OCI-LY1 (cell line): ENCODE data around the gene DOCK6.

Source experiments
- H2AFZ ChIP-seq: fragments of 200-600 bp; sonication (generic), shearing (Covaris generic); 2 replicates; pipeline ENCODE4 v1.6.0; 2014; ENCODE audit warnings: antibody characterized with exemption, mild to moderate bottlenecking, low read length
- H3F3A ChIP-seq: fragments of 200-600 bp; sonication (generic), shearing (Covaris generic); 2 replicates; pipeline ENCODE4 v1.6.0; 2014; ENCODE audit warnings: mild to moderate bottlenecking, antibody characterized with exemption, low read length, moderate library complexity; ENCODE audit not compliant: insufficient read depth
- H3K27ac ChIP-seq: fragments of 200-600 bp; sonication (generic); 2 replicates; pipeline ENCODE4 v1.5.1; 2014; ENCODE audit warnings: low read length, mixed run types, mild to moderate bottlenecking, low read depth; ENCODE audit not compliant: poor library complexity, severe bottlenecking
- H3K27me3 ChIP-seq: fragments of 200-600 bp; sonication (generic); 2 replicates; pipeline ENCODE4 v1.6.0; 2014; ENCODE audit warnings: antibody characterized with exemption, mild to moderate bottlenecking, low read length, moderate library complexity; ENCODE audit not compliant: insufficient read depth
- H3K36me3 ChIP-seq: fragments of 200-600 bp; sonication (generic); 2 replicates; pipeline ENCODE4 v1.6.1; 2014; ENCODE audit warnings: mild to moderate bottlenecking, antibody characterized with exemption, low read length, moderate library complexity, mixed read lengths; ENCODE audit not compliant: insufficient read depth
- H3K4me1 ChIP-seq: fragments of 200-600 bp; sonication (generic); 2 replicates; pipeline ENCODE4 v1.5.1; 2014; ENCODE audit warnings: mild to moderate bottlenecking, low read length, moderate library complexity; ENCODE audit not compliant: insufficient read depth, severe bottlenecking
- H3K4me2 ChIP-seq: fragments of 200-600 bp; sonication (generic), shearing (Covaris generic); 2 replicates; pipeline ENCODE4 v1.6.1; 2014; ENCODE audit warnings: low read length
- H3K4me3 ChIP-seq: fragments of 200-600 bp; sonication (generic); 2 replicates; pipeline ENCODE4 v1.5.1; 2014; ENCODE audit warnings: low read length, low read depth, mild to moderate bottlenecking, mixed read lengths; ENCODE audit not compliant: poor library complexity, severe bottlenecking
- H3K79me2 ChIP-seq: fragments of 200-600 bp; shearing (Covaris generic); 2 replicates; pipeline ENCODE4 v1.6.1; 2016; ENCODE audit warnings: mixed run types, low read length, mixed read lengths; ENCODE audit not compliant: insufficient read depth
- H3K9ac ChIP-seq: fragments of 200-600 bp; sonication (generic), shearing (Covaris generic); 2 replicates; pipeline ENCODE4 v1.6.1; 2014; ENCODE audit warnings: mild to moderate bottlenecking, low read length, mixed read lengths
- H3K9me2 ChIP-seq: fragments of 200-600 bp; sonication (generic), shearing (Covaris generic); 2 replicates; pipeline ENCODE4 v1.6.1; 2014; ENCODE audit warnings: low read depth, mild to moderate bottlenecking, low read length, mixed read lengths
- H3K9me3 ChIP-seq: fragments of 200-600 bp; shearing (Covaris generic); 2 replicates; pipeline ENCODE4 v1.6.1; 2014; ENCODE audit warnings: low read length, mixed read lengths
- H4K20me1 ChIP-seq: fragments of 200-600 bp; sonication (generic), shearing (Covaris generic); 2 replicates; pipeline ENCODE4 v1.6.0; 2016; ENCODE audit warnings: mild to moderate bottlenecking, low read length; ENCODE audit not compliant: insufficient read depth
- EZH2 ChIP-seq: fragments of 200-600 bp; sonication (generic), shearing (Covaris generic); IDR thresholded peaks from 2 replicates; pipeline ENCODE4 v1.8.0; 2017; ENCODE audit warnings: borderline replicate concordance, mixed run types, mild to moderate bottlenecking, antibody characterized with exemption, low read length, moderate library complexity, mixed read lengths
- TF ChIP-seq, protein P1 (sequence below): fragments of 200-600 bp; sonication (generic), shearing (Covaris generic); IDR thresholded peaks from 2 replicates; pipeline ENCODE4 v1.5.1; 2017; ENCODE audit warnings: mild to moderate bottlenecking, antibody characterized with exemption, low read length, moderate library complexity, mixed read lengths

The DOCK6 gene

DNA sequence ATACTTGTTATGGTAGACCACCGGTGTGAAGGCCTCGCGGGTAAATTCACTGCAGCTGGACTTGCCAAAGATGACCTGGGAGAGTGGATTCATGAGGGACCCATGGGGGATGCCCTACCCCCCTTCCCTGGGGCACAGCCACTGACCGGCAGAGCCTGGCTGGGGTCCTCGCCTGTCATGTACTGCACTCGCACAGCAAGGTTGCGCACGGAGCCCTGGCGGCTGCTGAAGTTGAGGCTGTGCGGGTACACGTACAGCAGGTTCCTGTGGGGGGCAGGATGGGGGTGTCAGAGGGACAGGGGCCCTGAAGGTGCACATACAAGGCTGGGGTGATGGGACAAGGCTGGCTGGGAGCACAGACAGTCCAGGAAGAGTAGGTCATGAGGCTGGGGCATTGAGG lies 24.3 kb downstream of the DOCK6 start:
- H3K27ac ChIP-seq, result no peak overlapping the region
- H3K27me3 ChIP-seq, result no peaks in the 10 kb centered on the region; the same call in 1 of the 2 replicates
- no peak overlapping the region for H3K4me2 ChIP-seq
- H3F3A ChIP-seq, result no peaks in the 10 kb centered on the region
- no peak overlapping the region for H2AFZ ChIP-seq
- peaks cover under 1% of the 10 kb centered on the region; the same call in 1 of the 2 replicates for H3K36me3 ChIP-seq
- no peak overlapping the region for H3K4me3 ChIP-seq
- H3K4me1 ChIP-seq, result no peaks in the 10 kb centered on the region
- H3K9me2 ChIP-seq, result no peaks in the 10 kb centered on the region
- TF ChIP-seq EZH2, result no peak
- TF ChIP-seq, protein P1, sequence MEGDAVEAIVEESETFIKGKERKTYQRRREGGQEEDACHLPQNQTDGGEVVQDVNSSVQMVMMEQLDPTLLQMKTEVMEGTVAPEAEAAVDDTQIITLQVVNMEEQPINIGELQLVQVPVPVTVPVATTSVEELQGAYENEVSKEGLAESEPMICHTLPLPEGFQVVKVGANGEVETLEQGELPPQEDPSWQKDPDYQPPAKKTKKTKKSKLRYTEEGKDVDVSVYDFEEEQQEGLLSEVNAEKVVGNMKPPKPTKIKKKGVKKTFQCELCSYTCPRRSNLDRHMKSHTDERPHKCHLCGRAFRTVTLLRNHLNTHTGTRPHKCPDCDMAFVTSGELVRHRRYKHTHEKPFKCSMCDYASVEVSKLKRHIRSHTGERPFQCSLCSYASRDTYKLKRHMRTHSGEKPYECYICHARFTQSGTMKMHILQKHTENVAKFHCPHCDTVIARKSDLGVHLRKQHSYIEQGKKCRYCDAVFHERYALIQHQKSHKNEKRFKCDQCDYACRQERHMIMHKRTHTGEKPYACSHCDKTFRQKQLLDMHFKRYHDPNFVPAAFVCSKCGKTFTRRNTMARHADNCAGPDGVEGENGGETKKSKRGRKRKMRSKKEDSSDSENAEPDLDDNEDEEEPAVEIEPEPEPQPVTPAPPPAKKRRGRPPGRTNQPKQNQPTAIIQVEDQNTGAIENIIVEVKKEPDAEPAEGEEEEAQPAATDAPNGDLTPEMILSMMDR, result no peak
- H3K9ac ChIP-seq, result no peak overlapping the region
- H4K20me1 ChIP-seq, result no peaks in the 10 kb centered on the region
- H3K79me2 ChIP-seq, result no peaks in the 10 kb centered on the region
- no peaks in the 10 kb centered on the region for H3K9me3 ChIP-seq

DNA sequence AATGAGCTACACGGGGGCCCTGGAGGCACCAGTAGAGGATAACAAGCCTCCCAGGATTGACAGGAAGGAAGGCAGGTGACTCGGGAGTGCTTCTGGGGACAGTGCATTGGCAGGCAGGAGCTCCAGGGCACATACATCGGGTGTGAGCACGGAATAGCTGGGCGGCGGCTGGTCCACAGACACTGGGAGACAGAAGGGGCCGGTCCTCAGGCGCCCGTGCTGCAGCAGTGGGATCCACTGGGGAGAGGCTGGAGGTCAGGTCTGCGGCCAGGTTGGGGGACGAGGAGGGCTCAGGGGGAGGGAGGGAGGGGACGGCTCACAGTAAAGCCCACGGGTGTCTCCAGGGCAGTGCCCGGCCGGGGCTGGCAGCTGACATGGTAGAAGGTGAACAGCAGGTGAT lies 25.0 kb downstream of the DOCK6 start:
- H3K9ac ChIP-seq, result no peak overlapping the region
- peaks cover 8% of the 10 kb centered on the region for H3K36me3 ChIP-seq
- TF ChIP-seq, protein P1, result no peak
- no peak for TF ChIP-seq EZH2
- H3K4me1 ChIP-seq, result no peaks in the 10 kb centered on the region
- no peaks in the 10 kb centered on the region for H4K20me1 ChIP-seq
- no peaks in the 10 kb centered on the region for H3K9me3 ChIP-seq
- H2AFZ ChIP-seq, result no peak overlapping the region
- H3K4me3 ChIP-seq, result no peak overlapping the region
- no peaks in the 10 kb centered on the region for H3K79me2 ChIP-seq
- H3K9me2 ChIP-seq, result no peaks in the 10 kb centered on the region
- H3K27ac ChIP-seq, result no peak overlapping the region
- no peaks in the 10 kb centered on the region for H3F3A ChIP-seq
- H3K27me3 ChIP-seq, result no peaks in the 10 kb centered on the region; the same call in 1 of the 2 replicates
- H3K4me2 ChIP-seq, result no peak overlapping the region

DNA sequence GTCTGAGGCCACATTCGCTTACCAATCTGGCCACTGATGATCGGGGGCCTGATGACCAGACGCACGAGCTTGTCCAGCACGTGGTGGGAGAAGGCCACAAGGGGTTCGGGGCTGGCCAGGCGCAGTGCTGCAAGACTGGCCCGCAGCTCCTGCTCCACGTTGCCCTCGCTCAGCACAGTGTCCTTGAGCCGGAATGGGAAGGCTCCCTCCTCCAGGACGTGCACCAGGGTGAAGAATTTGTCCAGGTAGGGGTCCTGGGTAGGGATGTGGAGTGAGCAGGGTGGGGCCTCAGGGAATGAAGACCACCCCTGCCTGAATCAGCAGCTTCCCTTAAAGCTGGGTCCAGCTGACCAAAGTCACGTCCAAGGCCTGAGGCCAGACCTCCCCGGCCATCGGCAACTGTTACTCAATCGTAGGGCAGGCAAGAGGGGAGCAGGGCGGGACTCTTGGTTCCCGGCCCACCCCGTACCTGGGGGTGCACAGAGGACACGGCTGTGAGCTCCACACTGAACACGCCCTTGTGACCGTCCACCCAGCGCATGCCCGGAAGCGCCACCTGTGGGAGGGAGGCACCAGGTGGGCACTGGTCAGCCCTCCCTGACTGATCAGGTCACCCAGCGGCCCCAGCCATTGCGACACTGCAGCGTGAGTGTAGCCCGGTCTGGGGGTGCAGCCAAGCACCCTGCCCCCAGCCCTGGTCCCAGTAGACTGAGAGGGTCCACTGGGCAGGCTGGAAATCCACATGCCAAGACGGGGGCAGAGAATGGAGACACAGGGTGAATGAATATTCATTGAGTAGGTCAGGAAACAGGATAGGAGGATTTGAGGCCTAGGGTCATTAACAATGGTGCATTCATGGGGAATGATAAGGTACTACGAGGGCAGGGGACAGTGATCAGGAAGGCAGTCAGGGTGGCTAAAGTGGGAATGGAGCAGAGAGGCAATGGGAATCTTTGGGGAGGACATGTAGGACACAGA lies 25.7 kb downstream of the DOCK6 start:
- Histone ChIP-seq H3K9ac (no peak overlapping the region), H3K9me3 (no peaks in the 10 kb centered on the region), H3K36me3 (peaks cover 12% of the 10 kb centered on the region), H3K9me2 (no peaks in the 10 kb centered on the region), H3F3A (no peaks in the 10 kb centered on the region), H4K20me1 (no peaks in the 10 kb centered on the region), H3K27me3 (no peaks in the 10 kb centered on the region), H3K4me1 (no peaks in the 10 kb centered on the region), H3K4me3 (no peak overlapping the region), H2AFZ (no peak overlapping the region), H3K79me2 (no peaks in the 10 kb centered on the region), H3K4me2 (no peak overlapping the region), H3K27ac (no peak overlapping the region)
- TF ChIP-seq, protein P1, result no peak
- no peak for TF ChIP-seq EZH2
